Stomach (tissue), 9 donors: ENCODE results near the gene TMEM51. TPM values are rescaled to one million over a fixed set of nuclear protein-coding genes. Genes with fewer than 3 reads are reported as not detected.
A peak's percentile ranks its signal among the peaks of the same experiment; 100 is the strongest.

Source experiments
- DNase-seq, 2 donors: peaks; one replicate each; pipeline versions ENCODE4 v3.0.0 to v3.0.0-alpha.2; 2013 to 2019
- H3K27ac ChIP-seq, 5 donors: fragments of 200-600 bp in 4 of 5; sonication (generic) in 4 of 5; one replicate each; pipeline ENCODE4 v1.5.1; 2013 to 2019; ENCODE audit warnings: mild to moderate bottlenecking in 1 of 5, moderate library complexity in 1 of 5
- H3K27me3 ChIP-seq, 3 donors: fragments of 200-600 bp; sonication (generic); one replicate each; pipeline ENCODE4 v1.5.1; 2017 to 2019; ENCODE audit warnings: mixed run types in 1 of 3
- H3K36me3 ChIP-seq, 4 donors: fragments of 200-600 bp; sonication (generic); 1 replicate in 3 of 4; 2 replicates in 1 of 4; pipeline ENCODE4 v1.5.1; 2016 to 2019
- H3K4me1 ChIP-seq, 4 donors: fragments of 200-600 bp; sonication (generic); one replicate each; pipeline ENCODE4 v1.5.1; 2016 to 2019
- H3K4me3 ChIP-seq, 4 donors: fragments of 200-600 bp; sonication (generic) in 3 of 4; one replicate each; pipeline ENCODE4 v1.5.1; 2016 to 2019; ENCODE audit warnings: mild to moderate bottlenecking in 1 of 4
- H3K9me3 ChIP-seq, 4 donors: fragments of 200-600 bp; sonication (generic); one replicate each; pipeline ENCODE4 v1.5.1; 2016 to 2019
- CTCF ChIP-seq, 7 experiments: fragments of 450-650 bp in 4 of 7; fragments of 200-600 bp in 3 of 7; sonication (generic) in 3 of 7; IDR thresholded peaks; one replicate each; pipeline ENCODE4 v1.5.1; 2016 to 2019; ENCODE audit warnings: antibody characterized with exemption in 7 of 7, control low read depth in 2 of 7, mild to moderate bottlenecking in 1 of 7
- EP300 ChIP-seq: sonication (generic); formaldehyde crosslinking; IDR thresholded peaks from one replicate; pipeline ENCODE4 v1.6.1; 2017; ENCODE audit warnings: antibody characterized with exemption
- POLR2A ChIP-seq, 4 donors: fragments of 450-650 bp; IDR thresholded peaks; one replicate each; pipeline ENCODE4 v1.6.1; 2016; ENCODE audit warnings: antibody characterized with exemption in 4 of 4, control low read depth in 2 of 4, mild to moderate bottlenecking in 1 of 4, moderate library complexity in 1 of 4
- POLR2AphosphoS5 ChIP-seq, 3 donors: sonication (generic); formaldehyde crosslinking; IDR thresholded peaks; one replicate each; pipeline ENCODE4 v1.6.1; 2016; ENCODE audit warnings: antibody characterized with exemption in 3 of 3
- WGBS, 5 donors: extraction: QIAGEN DNeasy Blood & Tissue Kit in 3 of 5; methylation state at CpG; one replicate each; pipeline versions ENCODE4 v1.1.5 to v1.1.7; 2013 to 2018; 5-methylcytosine and 5-hydroxymethylcytosine counted together
- intact Hi-C: fragments of 100-400 bp; cut with DNase I; formaldehyde crosslinking; loops from one replicate; pipeline ENCODE4 v1.15.1; 2023; ENCODE audit warnings: low total_unique reads
- polyA plus RNA-seq, 3 donors: library from polyadenylated mRNA; stranded (reverse); fragments of 200-250 nt; gene quantifications; one replicate each; pipeline ENCODE4 v1.2.3, GENCODE V29; 2013
- total RNA-seq, 5 donors: library from RNA; depleted of rRNA; stranded (reverse); fragments of >200 nt; gene quantifications; one replicate each; pipeline versions ENCODE4 v1.1.0 to v1.2.3, GENCODE V29; 2014 to 2016
- donor health status: healthy with polysubstance abuse.
- donor health status: Bipolar disorder and iron deficiency.
- donor health status: healthy.

The TMEM51 gene
- total and polyA plus RNA-seq, 8 donors = 1.2 to 32.2 (median 15.1) TPM

- Histone ChIP-seq H3K27ac (peak overlapping the region; percentile 50 to 79 (median 73)), H3K9me3 (no peaks in the 10 kb centered on the region), H3K4me1 (peaks cover 9 to 44% (median 28%) of the 10 kb centered on the region in 4 donors), H3K4me3 (no peak overlapping the region), H3K36me3 (no peaks in the 10 kb centered on the region), H3K27me3 (no peaks in the 10 kb centered on the region)
- TF ChIP-seq POLR2AphosphoS5 (IDR thresholded peaks at IDR 0.05) (peak in 2 of 3 donors; percentile 22 to 42), CTCF (IDR thresholded peaks at IDR 0.05) (no peak), POLR2A (IDR thresholded peaks at IDR 0.05) (no peak), EP300 (no peak)
- intact Hi-C loops = no loop called here
- WGBS, 5 donors = 8 to 27% (median 13%) methylated on average over 6 of the region's 6 CpGs
- DNase-seq = peak; percentile 72 to 78
These were observed 11.5 kb upstream of the TMEM51 start for GRCh38 chr1:15141935-15142539.

- H3K9me3 ChIP-seq = no peaks in the 10 kb centered on the region
- intact Hi-C loops = no loop called here
- no peak overlapping the region for H3K4me3 ChIP-seq
- peak overlapping the region in 2 of 5 donors; percentile 24 to 67 for H3K27ac ChIP-seq
- TF ChIP-seq POLR2A (IDR thresholded peaks at IDR 0.05) = no peak
- no peak for TF ChIP-seq CTCF (IDR thresholded peaks at IDR 0.05)
- no peak for TF ChIP-seq POLR2AphosphoS5 (IDR thresholded peaks at IDR 0.05)
- TF ChIP-seq EP300 = no peak
- no peaks in the 10 kb centered on the region for H3K27me3 ChIP-seq
- whole genome bisulfite sequencing, 5 donors = 38 to 61% (median 52%) methylated on average over 2 of the region's 2 CpGs
- no peaks in the 10 kb centered on the region for H3K36me3 ChIP-seq
- DNase-seq = no peak
- H3K4me1 ChIP-seq = peaks cover 5 to 38% (median 20%) of the 10 kb centered on the region in 4 donors
These were observed 8.2 kb upstream of the TMEM51 start for GRCh38 chr1:15145327-15145726.

- peak in 1 of 2 donors; percentile 49 for DNase-seq
- WGBS, 5 donors = 41 to 64% (median 53%) methylated on average over 4 of the region's 4 CpGs
- H3K4me1 ChIP-seq = peaks cover 10 to 36% (median 16%) of the 10 kb centered on the region in 4 donors
- H3K36me3 ChIP-seq = no peaks in the 10 kb centered on the region
- intact Hi-C loops = no loop called here
- peak overlapping the region in 2 of 5 donors; percentile 26 to 67 for H3K27ac ChIP-seq
- H3K27me3 ChIP-seq = no peaks in the 10 kb centered on the region
- no peak overlapping the region for H3K4me3 ChIP-seq
- no peak for TF ChIP-seq CTCF (IDR thresholded peaks at IDR 0.05)
- peak in 1 of 3 donors; percentile 27 for TF ChIP-seq POLR2AphosphoS5 (IDR thresholded peaks at IDR 0.05)
- no peak for TF ChIP-seq POLR2A (IDR thresholded peaks at IDR 0.05)
- no peaks in the 10 kb centered on the region for H3K9me3 ChIP-seq
These were observed 7.3 kb upstream of the TMEM51 start for GRCh38 chr1:15146142-15146680.

- WGBS, 5 donors = 66 to 87% (median 70%) methylated on average over 3 to 4 of the region's 4 CpGs
- H3K27me3 ChIP-seq = peaks cover 0 to under 1% (median 0%) of the 10 kb centered on the region in 3 donors
- TF ChIP-seq CTCF (IDR thresholded peaks at IDR 0.05) = no peak
- no peak for TF ChIP-seq POLR2AphosphoS5 (IDR thresholded peaks at IDR 0.05)
- TF ChIP-seq EP300 = no peak
- no peak for TF ChIP-seq POLR2A (IDR thresholded peaks at IDR 0.05)
- no peak for DNase-seq
- peak overlapping the region in 2 of 5 donors; percentile 26 to 67 for H3K27ac ChIP-seq
- peaks cover 11 to 36% (median 17%) of the 10 kb centered on the region in 4 donors for H3K4me1 ChIP-seq
- H3K9me3 ChIP-seq = no peaks in the 10 kb centered on the region
- intact Hi-C loops = no loop called here
- H3K4me3 ChIP-seq = no peak overlapping the region
- no peaks in the 10 kb centered on the region for H3K36me3 ChIP-seq
These were observed 6.6 kb upstream of the TMEM51 start for GRCh38 chr1:15146971-15147376.
